Epithelial cell of prostate (primary cell): ENCODE results near the gene BCL6B.
"Not testable (repeated sequence)": the region's sequence is repeated elsewhere in the genome, so short reads cannot be mapped to it uniquely, and the experiment has no call there.

Experiments
- DNase-seq: peaks from one replicate; pipeline ENCODE4 v3.0.0-alpha.2; 2011; ENCODE audit warnings: low read depth, low spot score
- H3K27ac ChIP-seq: fragments of 450-650 bp; 2 replicates; pipeline ENCODE4 v1.5.1; 2017; ENCODE audit warnings: mild to moderate bottlenecking

BCL6B gene, protein sequence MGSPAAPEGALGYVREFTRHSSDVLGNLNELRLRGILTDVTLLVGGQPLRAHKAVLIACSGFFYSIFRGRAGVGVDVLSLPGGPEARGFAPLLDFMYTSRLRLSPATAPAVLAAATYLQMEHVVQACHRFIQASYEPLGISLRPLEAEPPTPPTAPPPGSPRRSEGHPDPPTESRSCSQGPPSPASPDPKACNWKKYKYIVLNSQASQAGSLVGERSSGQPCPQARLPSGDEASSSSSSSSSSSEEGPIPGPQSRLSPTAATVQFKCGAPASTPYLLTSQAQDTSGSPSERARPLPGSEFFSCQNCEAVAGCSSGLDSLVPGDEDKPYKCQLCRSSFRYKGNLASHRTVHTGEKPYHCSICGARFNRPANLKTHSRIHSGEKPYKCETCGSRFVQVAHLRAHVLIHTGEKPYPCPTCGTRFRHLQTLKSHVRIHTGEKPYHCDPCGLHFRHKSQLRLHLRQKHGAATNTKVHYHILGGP

DNA sequence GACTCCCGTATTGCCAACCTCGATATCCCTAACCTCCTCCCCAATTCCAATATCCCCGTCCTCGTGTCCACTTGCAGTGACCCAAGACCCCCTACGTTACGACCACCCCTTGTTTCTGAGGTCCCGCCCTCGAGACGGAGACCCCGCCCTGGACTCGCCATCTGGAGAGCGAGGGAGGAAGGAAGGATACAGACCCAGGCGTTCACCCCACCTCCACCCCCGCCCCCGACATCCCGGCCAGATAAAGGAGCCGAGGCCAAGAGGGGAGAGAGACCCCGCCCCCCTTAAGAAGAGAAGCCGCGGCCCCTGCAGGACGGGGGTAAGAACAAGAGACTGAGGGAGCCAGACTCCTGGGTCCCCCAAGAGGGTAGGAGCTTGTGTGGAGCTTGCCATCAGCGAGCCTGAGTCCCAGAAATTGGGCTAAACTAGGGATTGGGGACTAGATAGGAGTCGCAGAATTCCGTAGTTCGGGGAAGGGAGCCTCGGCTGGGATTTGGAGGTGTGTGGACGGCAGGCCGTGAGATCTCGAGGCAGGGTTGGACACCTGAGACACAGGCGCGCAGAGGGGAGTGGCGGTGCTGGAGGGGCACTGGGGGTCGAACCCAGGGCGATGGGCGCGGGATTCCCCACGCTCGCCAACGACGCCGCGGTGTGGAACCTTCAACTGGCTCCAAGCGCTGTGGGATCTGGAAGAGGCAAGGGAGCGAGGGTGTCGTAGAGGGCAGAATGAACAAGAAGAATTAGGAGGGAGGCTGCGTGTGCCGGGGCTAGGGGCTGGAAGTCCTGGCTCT, at the start of gene BCL6B:
Gene BCL6B (plus strand): TSS at position 270 of the 791 bp plus-strand sequence. CDS start 622 bp downstream, outside the sequence.
- DNase-seq = no peak
- H3K27ac ChIP-seq = no peak within 1 kb of the TSS

DNA sequence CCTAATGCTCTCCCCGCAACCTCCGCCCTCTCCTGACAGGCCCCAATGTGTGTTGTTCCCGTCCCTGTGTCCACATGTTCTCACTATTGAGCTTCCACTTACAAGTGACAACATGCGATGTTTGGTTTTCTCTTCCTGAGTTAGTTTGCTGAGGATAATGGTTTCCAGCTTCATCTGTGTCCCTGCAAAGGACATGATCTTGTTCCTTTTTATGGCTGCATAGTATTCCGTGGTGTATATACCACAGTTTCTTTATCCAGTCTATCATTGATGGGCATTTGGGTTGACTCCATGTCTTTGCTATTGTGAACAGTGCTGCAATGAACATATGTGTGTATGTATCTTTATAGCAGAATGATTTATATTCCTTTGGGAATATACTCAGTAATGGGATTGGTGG, 43.4 kb upstream of the BCL6B start:
- DNase-seq, H3K27ac ChIP-seq: not testable (repeated sequence)

DNA sequence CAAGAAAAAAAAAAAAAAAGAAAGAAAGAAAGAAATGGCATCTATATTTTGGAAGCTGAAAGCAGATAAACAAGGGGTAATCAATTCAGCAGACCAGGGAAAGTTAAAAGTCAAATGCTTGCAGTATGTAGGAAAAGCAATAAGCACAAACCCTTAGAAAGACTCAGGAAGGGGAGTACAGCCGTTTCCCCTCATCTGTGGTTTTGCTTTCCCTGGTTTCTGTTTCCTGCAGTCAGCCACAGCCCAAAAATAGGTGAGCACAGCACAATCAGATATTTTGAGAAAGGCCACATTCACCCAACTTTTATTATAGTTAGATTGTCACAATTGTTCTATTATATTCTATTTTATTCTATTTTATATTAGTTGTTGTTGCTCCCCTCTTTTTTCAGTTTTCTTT, 41.4 kb upstream of the BCL6B start:
- H3K27ac ChIP-seq = no peak overlapping the region
- DNase-seq = no peak

DNA sequence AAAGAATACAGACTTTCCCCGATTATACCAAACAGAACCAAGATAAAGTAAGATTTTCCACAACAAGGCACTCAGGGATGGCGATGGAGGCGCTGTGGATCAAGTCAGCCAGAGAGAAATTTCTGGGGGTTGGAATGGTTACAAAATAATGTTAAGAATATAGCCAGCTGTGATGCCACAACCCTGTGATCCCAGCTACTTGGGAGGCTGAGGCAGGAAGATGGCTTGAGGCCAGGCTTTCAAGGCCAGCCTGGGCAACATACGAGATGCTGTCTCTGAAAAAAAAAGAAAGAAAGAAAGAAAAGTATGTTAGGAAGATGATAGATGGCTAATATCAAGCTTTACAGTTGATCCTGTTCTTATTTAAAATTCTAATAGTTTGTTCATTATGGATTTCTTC, 37.6 kb upstream of the BCL6B start:
- no peak overlapping the region for H3K27ac ChIP-seq
- no peak for DNase-seq

DNA sequence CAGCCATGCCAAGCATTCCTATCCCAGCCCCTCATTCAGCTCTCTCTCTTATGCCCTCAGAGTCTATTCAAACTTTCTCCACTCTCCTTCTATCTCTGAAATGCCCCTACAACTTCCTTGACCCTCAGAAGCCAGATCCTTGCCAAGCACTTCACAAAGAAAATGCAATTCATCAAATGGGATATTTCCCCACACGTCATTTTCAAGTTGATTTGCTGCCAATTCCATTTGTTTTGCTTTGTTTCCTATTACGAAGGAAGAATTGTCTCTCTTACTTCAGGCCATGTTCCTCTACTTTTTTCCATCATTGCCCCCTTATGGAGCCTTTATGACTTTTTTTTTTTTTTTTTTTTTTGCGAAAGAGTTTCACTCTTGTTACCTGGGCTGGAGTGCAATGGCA, 36.2 kb upstream of the BCL6B start:
- H3K27ac ChIP-seq = no peak overlapping the region
- DNase-seq = no peak

DNA sequence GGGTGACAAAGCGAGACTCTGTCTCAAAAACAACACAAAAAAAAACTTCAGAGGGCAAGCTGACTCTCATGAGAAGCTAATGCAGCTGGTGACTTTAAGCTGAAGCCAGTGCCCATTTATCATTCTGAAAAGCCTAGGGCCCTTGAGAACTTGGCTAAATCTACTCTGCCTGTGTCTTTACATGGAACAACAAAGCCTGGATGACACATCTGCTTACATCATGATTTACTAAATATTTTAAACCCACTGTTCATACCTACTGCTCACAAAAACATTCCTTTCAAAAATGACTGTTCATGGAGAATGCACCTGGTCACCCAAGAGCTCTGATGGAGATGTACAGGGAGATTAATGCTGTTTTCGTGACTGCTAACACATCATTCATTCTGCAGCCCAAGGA, 33.1 kb upstream of the BCL6B start:
- no peak for DNase-seq
- no peak overlapping the region for H3K27ac ChIP-seq

DNA sequence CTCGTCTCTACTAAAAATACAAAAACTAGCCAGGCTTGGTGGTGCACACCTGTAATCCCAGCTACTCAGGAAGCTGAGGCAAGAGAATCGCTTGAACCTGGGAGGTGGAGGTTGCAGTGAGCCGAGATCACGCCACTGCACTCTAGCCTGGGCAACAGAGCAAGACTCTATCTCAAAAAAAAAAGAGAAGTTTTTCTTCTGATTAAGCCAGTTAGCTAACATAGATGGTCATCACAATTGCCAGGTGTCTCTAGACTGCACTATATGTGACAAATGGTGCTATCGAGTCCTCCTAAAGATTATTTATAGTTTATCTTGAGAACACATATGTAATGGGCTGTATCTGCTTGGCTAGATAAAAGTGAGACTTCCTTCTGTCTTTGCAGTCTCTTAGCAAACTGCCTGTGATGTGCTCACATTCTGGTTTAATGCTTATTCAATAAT, 29.2 kb upstream of the BCL6B start:
- DNase-seq, H3K27ac ChIP-seq: not testable (repeated sequence)

DNA sequence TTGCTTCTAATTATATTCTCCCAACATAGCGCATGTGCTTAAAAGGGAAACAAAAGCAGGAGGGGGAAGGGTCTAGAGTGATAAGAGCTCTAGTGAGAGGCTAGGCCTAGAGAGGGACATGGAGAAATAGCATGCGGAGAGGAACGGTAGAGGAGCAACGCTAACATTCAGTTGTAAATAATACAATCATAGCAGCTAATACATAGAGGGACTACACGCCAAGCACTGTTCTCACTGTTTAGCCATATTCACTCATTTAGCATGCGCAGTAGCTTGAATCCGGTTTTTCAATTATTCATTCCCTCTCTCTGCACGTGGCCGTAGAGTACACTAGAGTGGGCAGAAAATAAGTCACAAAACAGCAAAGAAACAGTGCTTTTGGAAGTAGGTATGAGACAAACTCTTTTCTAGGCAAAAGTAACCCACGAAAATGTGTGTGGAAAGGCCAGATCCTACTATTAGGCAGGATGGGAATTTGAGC, 28.7 kb upstream of the BCL6B start:
- no peak for DNase-seq
- no peak overlapping the region for H3K27ac ChIP-seq

DNA sequence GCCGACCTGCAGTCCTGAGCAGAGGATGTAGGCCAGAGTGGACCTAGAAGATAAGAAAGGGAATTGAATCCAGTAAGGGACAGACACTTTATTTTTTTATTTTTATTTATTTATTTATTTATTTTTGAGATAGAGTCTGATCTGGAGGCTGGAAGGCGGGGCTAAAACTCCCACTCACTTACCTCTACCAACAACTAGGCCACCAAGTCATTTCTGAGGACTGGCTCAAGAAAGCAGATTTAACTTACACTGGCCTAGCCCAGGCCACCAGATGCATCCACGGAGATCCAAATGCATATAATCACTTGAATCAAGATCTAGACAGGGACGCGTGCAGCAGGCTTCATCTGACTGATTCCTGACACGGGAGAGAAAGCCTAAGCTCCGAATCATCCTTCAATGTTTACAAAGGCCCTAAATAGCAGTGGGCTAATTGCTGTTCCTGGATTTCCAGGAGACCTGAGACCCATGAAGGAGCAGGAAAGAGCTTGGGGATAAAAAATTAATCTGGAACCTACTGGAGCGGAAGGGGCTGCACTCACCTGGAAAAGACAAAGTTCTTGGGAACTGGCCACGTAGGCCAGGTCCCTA, 28.1 kb upstream of the BCL6B start:
- H3K27ac ChIP-seq = no peak overlapping the region
- no peak for DNase-seq

DNA sequence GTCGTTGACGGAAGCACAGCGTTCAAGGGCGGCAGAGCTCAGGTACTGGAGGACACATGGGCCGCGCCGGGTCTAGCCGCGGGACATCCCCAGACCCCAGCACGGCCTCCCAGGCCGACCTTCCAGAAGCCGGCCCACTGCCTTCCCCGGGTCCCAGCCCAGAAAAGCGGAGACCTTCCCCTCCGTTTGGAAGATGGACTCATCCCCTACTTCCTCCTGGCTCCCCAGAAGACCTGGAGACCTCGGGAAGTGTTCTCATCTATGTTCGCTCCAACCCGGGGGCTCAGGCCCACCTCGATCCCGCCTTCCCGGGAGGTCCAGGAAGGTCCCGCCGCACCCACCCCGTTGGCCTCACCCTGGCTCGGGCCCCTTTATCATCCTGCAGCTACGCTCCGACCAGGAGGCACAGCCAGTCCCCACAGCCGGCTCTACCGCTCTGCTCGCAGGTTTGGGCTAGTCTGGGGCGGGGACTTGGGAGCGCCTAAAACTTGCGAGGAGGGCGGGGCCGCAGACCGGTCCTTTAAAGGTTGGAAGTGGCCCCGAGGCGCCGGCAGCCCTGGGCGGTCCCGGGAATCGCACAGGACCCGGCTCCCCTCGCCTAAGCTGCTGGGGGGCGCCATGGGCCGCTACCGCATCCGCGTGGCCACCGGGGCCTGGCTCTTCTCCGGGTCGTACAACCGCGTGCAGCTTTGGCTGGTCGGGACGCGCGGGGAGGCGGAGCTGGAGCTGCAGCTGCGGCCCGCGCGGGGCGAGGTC, 27.2 kb upstream of the BCL6B start, which contains the start of gene ALOX12:
Gene ALOX12 (plus strand): TSS at position 550 of the 756 bp plus-strand sequence. CDS start 69 bp downstream, at position 619.
- DNase-seq = no peak
- H3K27ac ChIP-seq = no peak within 1 kb of the TSS

DNA sequence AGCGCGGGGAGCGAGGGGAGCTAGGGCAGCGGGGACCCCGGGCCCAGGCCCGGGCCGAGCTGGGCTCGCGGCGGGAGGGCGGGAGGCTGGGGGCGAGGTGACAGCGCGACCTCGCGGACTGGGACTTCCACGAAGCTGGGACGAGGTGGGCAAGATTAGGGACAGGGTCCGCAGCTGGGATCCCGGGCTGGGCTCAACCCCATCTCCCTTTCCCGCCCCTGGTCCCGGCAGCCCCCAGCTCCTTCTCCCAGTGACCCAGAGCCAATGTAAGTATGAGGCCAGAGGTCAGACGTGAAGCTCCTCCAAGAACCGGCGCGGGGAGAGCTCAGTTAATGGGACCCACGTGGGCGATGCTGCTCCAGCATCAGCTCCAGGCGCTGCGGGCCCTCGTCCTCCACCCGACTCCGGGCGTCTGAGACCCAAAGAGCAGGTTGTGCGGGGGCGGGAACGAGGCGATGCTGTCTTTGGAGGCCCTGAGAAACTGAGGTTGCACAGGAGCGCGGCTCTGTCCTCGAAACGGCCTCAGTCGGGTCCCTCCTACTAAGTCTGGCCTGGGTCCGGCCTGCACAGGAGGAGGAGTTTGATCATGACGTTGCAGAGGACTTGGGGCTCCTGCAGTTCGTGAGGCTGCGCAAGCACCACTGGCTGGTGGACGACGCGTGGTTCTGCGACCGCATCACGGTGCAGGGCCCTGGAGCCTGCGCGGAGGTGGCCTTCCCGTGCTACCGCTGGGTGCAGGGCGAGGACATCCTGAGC, 26.4 kb upstream of the BCL6B start:
- H3K27ac ChIP-seq = no peak overlapping the region
- no peak for DNase-seq

DNA sequence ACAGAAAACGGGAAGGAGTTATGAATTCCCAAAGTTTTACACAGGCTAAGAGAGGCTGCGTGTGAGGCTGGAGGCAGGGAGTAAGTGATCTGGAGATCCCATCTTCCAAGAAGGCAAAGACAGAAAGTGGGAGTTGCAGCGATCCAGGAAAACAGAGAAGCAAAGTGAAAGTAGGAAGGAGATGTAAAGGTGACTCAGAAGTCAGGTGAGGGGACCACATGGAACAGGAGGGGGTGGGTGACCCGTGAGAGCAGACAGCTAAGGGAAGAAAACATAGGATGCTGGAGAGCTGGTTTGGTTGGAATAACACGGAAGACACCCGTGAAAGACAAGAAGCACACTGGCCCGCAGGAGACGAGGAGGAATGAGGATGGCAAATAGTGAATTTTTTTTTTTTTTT, 25.7 kb upstream of the BCL6B start:
- DNase-seq = no peak
- no peak overlapping the region for H3K27ac ChIP-seq

DNA sequence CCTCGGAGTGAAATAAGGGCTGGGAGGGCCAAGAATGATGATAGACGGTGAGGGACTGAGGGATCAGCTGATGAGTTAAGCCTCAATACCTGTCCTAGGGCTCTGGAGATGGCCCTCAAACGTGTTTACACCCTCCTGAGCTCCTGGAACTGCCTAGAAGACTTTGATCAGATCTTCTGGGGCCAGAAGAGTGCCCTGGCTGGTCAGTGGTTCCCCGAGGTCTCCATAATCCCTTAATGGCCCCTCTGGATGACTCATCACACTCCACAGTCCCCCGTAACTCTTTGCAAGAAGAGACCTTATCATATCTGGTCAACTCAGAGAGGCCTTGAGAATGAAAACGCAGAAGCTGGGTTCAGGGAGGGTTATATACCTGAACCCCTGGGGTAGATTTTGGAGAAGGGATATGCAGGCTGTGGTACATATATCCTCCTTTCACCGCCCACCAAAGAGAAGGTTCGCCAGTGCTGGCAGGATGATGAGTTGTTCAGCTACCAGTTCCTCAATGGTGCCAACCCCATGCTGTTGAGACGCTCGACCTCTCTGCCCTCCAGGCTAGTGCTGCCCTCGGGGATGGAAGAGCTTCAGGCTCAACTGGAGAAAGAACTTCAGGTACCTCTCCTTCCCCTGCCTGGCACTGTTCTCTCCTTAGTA, 23.9 kb upstream of the BCL6B start:
- no peak overlapping the region for H3K27ac ChIP-seq
- no peak for DNase-seq

DNA sequence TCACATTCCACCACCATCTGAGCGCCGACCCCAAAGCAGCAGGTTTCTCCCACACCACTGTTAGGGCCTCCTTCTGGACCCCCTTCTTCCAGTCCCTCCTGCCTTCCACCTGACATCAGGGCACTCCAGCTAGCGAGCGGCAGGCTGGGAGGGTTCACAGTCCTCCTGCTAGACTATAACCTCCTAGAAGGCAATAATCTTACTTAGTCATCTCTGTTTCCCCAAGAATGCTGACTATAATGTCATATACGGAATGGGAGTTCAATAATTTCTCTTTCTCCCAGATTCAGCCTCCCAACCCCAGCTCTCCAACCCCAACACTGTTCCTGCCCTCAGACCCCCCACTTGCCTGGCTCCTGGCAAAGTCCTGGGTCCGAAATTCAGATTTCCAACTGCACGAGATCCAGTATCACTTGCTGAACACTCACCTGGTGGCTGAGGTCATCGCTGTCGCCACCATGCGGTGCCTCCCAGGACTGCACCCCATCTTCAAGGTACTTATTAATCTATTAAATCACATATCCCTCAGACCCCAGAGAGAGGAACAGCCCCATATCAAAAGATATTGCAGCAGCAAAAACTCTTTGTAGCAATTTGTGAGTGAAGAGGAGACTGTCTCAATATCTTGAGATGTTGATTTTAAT, 21.4 kb upstream of the BCL6B start:
- H3K27ac ChIP-seq = no peak overlapping the region
- DNase-seq = no peak

DNA sequence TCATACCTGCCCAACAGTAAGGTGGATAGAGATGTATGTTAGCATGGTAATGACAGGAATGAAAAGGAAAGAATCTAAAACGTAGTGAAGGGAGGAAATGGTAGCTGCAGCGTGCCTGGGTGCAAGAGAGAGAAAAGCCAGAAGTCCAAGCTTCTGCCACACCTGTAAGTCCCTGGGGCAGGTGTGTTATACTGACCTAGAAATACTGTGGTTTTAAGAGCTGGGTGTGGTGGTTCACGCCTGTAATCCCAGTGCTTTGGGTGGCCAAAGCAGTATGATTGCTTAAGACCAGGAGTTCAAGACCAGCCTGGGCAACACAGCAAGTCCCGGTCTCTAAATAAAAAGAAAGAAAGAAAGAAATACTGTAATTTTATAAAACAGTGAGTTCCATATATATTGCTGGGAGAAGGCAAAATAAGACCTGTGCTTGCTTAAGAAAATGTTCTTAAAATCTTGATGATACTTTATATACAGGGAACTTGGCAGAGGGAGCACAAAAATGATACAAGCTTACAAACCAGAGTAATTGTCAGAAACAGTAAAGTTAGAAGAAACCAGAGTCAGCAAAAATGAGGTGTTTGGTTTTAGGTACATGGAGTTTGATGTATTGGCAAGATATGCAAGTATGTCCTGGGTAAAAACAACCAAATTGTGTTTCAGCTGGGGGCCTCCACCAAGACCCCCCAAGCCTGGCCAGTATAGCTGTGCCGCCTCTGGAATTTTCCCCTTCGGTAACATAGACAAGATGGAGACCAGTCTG, 20.4 kb upstream of the BCL6B start:
- no peak for DNase-seq
- H3K27ac ChIP-seq = no peak overlapping the region

DNA sequence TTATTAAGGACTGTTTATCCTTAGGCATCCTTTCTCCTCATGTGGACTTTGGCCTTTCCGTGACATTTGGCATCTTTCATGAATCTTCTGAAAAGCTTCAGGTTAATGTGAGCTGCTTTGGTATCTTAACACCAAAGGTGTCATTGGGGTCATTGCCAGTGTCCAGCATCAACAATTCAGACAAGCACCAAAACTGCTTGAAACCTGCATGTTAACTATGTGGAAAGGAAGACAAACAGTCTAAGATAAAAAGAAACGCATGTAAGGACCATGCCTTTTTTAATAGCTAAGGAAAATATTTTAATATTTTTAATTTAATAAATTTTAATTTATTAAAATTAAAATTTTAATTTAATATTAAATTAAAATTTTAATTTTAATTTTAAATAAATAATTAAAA, 19.1 kb upstream of the BCL6B start:
- DNase-seq = no peak

DNA sequence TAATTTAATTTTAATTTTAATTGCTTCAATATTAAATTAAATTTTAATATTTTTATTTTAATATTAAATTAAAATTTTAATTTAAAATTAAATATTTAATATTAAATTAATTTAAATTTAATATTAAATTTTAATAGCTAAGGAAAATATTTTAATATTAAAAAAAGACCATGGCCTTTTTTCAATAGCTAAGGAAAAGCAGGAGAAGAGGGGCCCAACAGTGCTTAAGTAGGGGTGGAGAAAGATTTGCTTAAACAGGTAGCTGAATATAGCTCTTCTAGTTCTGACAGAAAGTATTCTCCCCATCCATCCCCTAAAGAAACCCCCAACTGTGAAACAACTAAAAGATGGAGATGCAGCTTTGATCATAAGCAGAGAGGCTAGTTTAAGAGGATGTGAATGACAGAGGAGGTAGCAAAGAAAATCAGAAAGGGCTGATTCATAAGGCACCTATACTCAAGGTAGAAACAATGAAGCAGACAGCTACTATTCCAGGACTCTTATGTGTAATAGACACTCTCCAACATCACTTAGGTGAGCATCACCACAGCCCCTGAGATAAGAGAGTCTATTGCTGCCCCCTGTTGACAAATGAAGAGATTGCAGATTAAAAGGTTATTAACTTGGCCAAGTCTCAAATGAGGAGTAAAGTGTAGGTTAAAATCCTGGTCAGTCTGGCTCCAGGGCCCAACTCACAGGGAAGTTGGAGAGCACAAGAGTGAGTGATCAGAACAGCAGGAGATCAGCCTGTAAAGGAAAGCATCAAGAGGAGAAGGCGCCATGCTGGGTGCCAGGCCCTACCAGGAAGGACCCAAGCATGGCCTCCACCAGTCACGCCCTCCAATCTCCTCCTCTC, 18.2 kb upstream of the BCL6B start:
- H3K27ac ChIP-seq = no peak overlapping the region

More for the DNA sequence above, 19.1 kb upstream of the BCL6B start:
- H3K27ac ChIP-seq = no peak overlapping the region

More for the DNA sequence above, 18.2 kb upstream of the BCL6B start:
- no peak for DNase-seq
